ENCODE results near the gene PSMB10. TPM values are rescaled to one million over a fixed set of nuclear protein-coding genes. Genes with fewer than 3 reads are reported as not detected.
A peak's percentile ranks its signal among the peaks of the same experiment; 100 is the strongest.

Gene PSMB10
- total RNA-seq, 6 donors from 2014 or later, result 48.2 to 106 (median 60.6) TPM

DNA sequence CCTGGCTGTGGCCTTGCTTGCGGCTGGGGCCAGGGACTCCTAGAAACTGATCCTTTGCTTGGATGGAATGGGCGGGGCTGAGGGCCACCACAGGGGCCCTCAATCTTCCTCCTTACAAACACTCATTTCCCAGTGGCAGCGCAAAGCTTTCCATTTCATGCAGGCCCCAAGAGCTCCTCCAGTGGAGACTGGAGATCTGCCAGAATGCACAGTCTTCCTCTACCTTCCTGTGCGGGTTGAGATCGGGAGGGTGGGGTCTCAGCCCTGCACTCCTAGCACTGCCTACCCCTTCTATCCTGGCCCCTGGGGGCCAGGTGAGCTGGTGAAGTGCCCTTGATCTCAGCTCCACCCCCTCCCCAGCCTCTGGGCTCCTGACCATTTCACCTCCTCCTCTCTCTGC is 50.3 kb downstream of the PSMB10 start:
- WGBS, 2 donors, result 50 to 81% methylated on average over 5 of the region's 5 CpGs
- H3K27ac ChIP-seq, result peak overlapping the region in 3 of 4 donors; percentile 19 to 60 (median 53)
- TF ChIP-seq POLR2AphosphoS5 (IDR thresholded peaks at IDR 0.05) (no peak), EP300 (IDR thresholded peaks at IDR 0.05) (no peak), POLR2A (IDR thresholded peaks at IDR 0.05) (no peak)
- TF ChIP-seq, protein P1, sequence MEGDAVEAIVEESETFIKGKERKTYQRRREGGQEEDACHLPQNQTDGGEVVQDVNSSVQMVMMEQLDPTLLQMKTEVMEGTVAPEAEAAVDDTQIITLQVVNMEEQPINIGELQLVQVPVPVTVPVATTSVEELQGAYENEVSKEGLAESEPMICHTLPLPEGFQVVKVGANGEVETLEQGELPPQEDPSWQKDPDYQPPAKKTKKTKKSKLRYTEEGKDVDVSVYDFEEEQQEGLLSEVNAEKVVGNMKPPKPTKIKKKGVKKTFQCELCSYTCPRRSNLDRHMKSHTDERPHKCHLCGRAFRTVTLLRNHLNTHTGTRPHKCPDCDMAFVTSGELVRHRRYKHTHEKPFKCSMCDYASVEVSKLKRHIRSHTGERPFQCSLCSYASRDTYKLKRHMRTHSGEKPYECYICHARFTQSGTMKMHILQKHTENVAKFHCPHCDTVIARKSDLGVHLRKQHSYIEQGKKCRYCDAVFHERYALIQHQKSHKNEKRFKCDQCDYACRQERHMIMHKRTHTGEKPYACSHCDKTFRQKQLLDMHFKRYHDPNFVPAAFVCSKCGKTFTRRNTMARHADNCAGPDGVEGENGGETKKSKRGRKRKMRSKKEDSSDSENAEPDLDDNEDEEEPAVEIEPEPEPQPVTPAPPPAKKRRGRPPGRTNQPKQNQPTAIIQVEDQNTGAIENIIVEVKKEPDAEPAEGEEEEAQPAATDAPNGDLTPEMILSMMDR (IDR thresholded peaks at IDR 0.05), result no peak
- peak in 1 of 2 donors; percentile 56 for ATAC-seq (ENCODE audit: low FRiP score in 2 of 2)
- H3K4me1 ChIP-seq, result peaks cover 0 to 26% (median 8%) of the 10 kb centered on the region in 4 donors
- peak in 1 of 2 donors; percentile 76 for DNase-seq
- H3K27me3 ChIP-seq, result no peaks in the 10 kb centered on the region
- H3K36me3 ChIP-seq, result peaks cover 14 to 47% (median 36%) of the 10 kb centered on the region in 4 donors
- H3K9me3 ChIP-seq, result no peaks in the 10 kb centered on the region
- H3K4me3 ChIP-seq, result no peak overlapping the region

DNA sequence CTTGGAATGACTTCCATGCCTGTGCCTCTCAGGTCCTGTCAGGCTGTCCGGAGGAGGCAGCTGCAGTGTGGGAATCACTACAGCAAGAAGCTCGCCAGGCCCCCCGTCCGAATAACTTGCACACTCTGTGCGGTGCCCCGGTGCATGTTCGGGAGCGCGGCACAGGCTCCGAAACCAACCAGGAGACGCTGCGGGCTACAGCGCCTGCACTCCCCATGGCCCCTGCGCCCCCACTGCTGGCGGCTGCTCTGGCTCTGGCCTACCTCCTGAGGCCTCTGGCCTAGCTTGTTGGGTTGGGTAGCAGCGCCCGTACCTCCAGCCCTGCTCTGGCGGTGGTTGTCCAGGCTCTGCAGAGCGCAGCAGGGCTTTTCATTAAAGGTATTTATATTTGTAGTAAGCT is 50.7 kb downstream of the PSMB10 start:
- Histone ChIP-seq H3K9me3 (no peaks in the 10 kb centered on the region), H3K4me1 (peaks cover 0 to 26% (median 8%) of the 10 kb centered on the region in 4 donors), H3K36me3 (peaks cover 18 to 51% (median 40%) of the 10 kb centered on the region in 4 donors), H3K27ac (peak overlapping the region in 3 of 4 donors; percentile 19 to 60 (median 53)), H3K4me3 (no peak overlapping the region), H3K27me3 (no peaks in the 10 kb centered on the region)
- TF ChIP-seq POLR2A (IDR thresholded peaks at IDR 0.05) (no peak), EP300 (IDR thresholded peaks at IDR 0.05) (no peak), POLR2AphosphoS5 (IDR thresholded peaks at IDR 0.05) (no peak)
- TF ChIP-seq, protein P1 (IDR thresholded peaks at IDR 0.05), result no peak
- whole genome bisulfite sequencing, 2 donors, result 86 to 95% methylated on average over 7 to 19 of the region's 19 CpGs
- DNase-seq (peak in 1 of 2 donors; percentile 78), ATAC-seq (ENCODE audit: low FRiP score in 2 of 2) (no peak)

DNA sequence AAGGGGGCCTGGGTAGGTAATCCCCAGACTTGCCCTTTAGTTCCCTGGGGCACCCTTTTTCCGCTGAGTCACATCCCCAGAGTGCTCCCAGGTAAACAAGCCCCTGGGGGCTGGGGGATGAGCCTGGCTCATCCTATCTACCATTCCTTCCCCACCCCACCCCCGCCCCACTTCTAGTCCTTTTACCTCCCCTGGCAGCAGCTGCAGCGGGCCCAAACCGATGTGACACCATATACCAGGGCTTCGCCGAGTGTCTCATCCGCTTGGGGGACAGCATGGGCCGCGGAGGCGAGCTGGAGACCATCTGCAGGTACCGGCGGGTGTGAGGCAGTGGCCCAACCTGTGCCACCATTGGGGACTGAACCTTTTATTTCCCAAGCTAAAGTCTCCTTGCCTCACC is 51.1 kb downstream of the PSMB10 start:
- Histone ChIP-seq H3K36me3 (peaks cover 23 to 55% (median 44%) of the 10 kb centered on the region in 4 donors), H3K4me3 (no peak overlapping the region), H3K27ac (peak overlapping the region in 3 of 4 donors; percentile 1 to 60 (median 53)), H3K4me1 (peaks cover 0 to 26% (median 8%) of the 10 kb centered on the region in 4 donors), H3K27me3 (no peaks in the 10 kb centered on the region), H3K9me3 (no peaks in the 10 kb centered on the region)
- ATAC-seq (ENCODE audit: low FRiP score in 2 of 2) (no peak), DNase-seq (no peak)
- 90 to 92% methylated on average over 10 to 11 of the region's 12 CpGs for WGBS, 2 donors
- TF ChIP-seq, protein P1 (IDR thresholded peaks at IDR 0.05), result no peak
- TF ChIP-seq EP300 (IDR thresholded peaks at IDR 0.05) (no peak), POLR2A (IDR thresholded peaks at IDR 0.05) (no peak)

DNA sequence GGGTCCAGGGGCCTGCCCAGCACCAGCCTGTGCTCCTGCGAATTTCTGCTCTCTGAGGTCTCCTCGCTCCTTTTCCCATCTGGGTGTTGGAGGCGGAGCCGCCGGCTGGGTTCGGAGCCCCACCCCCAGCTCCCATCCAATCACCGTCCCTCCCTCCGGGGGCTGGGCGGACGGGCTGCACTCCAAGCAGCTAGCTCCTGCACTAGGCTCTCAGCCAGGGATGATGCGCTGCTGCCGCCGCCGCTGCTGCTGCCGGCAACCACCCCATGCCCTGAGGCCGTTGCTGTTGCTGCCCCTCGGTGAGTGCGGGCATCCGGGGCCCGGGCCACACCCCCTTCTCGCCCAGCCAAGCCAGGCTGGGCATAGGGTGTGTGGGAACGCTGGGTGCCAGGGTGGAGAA is 52.0 kb downstream of the PSMB10 start, which contains the start of gene NRN1L:
Gene NRN1L, plus strand, starts transcription at position 202 of the 400 bp plus-strand sequence. Its CDS starts 19 bp downstream, at position 221.
- no peaks in the 10 kb centered on the region for H3K27me3 ChIP-seq
- DNase-seq (peak; percentile 83 to 93), ATAC-seq (ENCODE audit: low FRiP score in 2 of 2) (peak; percentile 86 to 93)
- TF ChIP-seq POLR2AphosphoS5 (IDR thresholded peaks at IDR 0.05) (peak in 1 of 2 donors; percentile 26), POLR2A (IDR thresholded peaks at IDR 0.05) (peak in 1 of 4 donors; percentile 21), EP300 (IDR thresholded peaks at IDR 0.05) (no peak)
- TF ChIP-seq, protein P1 (IDR thresholded peaks at IDR 0.05), result no peak
- H3K4me1 ChIP-seq, result peaks cover 0 to 26% (median 8%) of the 10 kb centered on the region in 4 donors
- peaks cover 31 to 64% (median 53%) of the 10 kb centered on the region in 4 donors for H3K36me3 ChIP-seq
- H3K4me3 ChIP-seq, result peak within 1 kb of the TSS in 1 of 4 donors; percentile 10
- H3K27ac ChIP-seq, result peak within 1 kb of the TSS in 3 of 4 donors; percentile 9 to 60 (median 53)
- 58 to 70% methylated on average over 22 of the region's 22 CpGs for WGBS, 2 donors
- H3K9me3 ChIP-seq, result no peaks in the 10 kb centered on the region

Small RNAs within 50 kb of the gene (small RNA-seq; reads per million reads assigned to genes)
- 0 to 0.43 (median 0) reads per million in 4 donors for gene NRN1L

Other genes starting within 250 kb of the PSMB10 start
- gene GFOD2, start 217.5 kb downstream of the PSMB10 start, total RNA-seq, result 10 to 100 TPM; 14.3 to 21.0 (median 17.0) TPM
- 10 to 100 TPM in 5 of 6 donors, 1 to 10 TPM in 1; 6.5 to 50.3 (median 17.0) TPM for gene RANBP10, start 130.3 kb downstream of the PSMB10 start, total RNA-seq
- gene TSNAXIP1, start 130.0 kb downstream of the PSMB10 start, total RNA-seq, result 10 to 100 TPM in 1 of 6 donors, 1 to 10 TPM in 4, under 1 TPM in 1; 0.66 to 13.1 (median 4.4) TPM
- gene THAP11, start 94.5 kb downstream of the PSMB10 start, total RNA-seq, result 10 to 100 TPM; 28.3 to 66.3 (median 34.3) TPM
- gene NUTF2, start 89.9 kb downstream of the PSMB10 start, total RNA-seq, result 100 to 1,000 TPM in 2 of 6 donors, 10 to 100 TPM in 4; 50.2 to 203 (median 78.3) TPM
- 100 to 1,000 TPM in 1 of 6 donors, 10 to 100 TPM in 5; 30.6 to 201 (median 50.6) TPM for gene CENPT, start 89.2 kb downstream of the PSMB10 start, total RNA-seq
- 100 to 1,000 TPM in 1 of 6 donors, 10 to 100 TPM in 5; 41.6 to 101 (median 65.0) TPM for gene EDC4, start 63.8 kb downstream of the PSMB10 start, total RNA-seq
- gene NRN1L, start 52.0 kb downstream of the PSMB10 start, total RNA-seq, result 1 to 10 TPM in 5 of 6 donors, not detected in 1; 1.6 to 4.2 (median 2.3) TPM
- gene PSKH1, start 43.6 kb downstream of the PSMB10 start, total RNA-seq, result 10 to 100 TPM; 21.9 to 36.5 (median 31.5) TPM
- 1 to 10 TPM; 1.6 to 4.2 (median 2.4) TPM for gene CTRL, start 5.0 kb downstream of the PSMB10 start, total RNA-seq
- gene LCAT, start 7.3 kb upstream of the PSMB10 start, total RNA-seq, result 100 to 1,000 TPM in 1 of 6 donors, 10 to 100 TPM in 5; 21.9 to 117 (median 26.1) TPM
- gene SLC12A4, start 31.8 kb upstream of the PSMB10 start, total RNA-seq, result 100 to 1,000 TPM in 3 of 6 donors, 10 to 100 TPM in 3; 54.6 to 276 (median 98.3) TPM
- 1 to 10 TPM in 1 of 6 donors, under 1 TPM in 3, not detected in 2; 0.15 to 1.0 (median 0.30) TPM for gene DPEP3, start 43.6 kb upstream of the PSMB10 start, total RNA-seq
- 10 to 100 TPM in 5 of 6 donors, 1 to 10 TPM in 1; 7.1 to 56.6 (median 23.0) TPM for gene DPEP2, start 62.6 kb upstream of the PSMB10 start, total RNA-seq
- not detected for gene DPEP2NB, start 79.1 kb upstream of the PSMB10 start, total RNA-seq
- gene DDX28, start 86.4 kb upstream of the PSMB10 start, total RNA-seq, result 10 to 100 TPM in 4 of 6 donors, 1 to 10 TPM in 2; 4.4 to 13.2 (median 12.1) TPM
- 10 to 100 TPM; 12.7 to 28.3 (median 16.8) TPM for gene DUS2, start 86.4 kb upstream of the PSMB10 start, total RNA-seq
- 10 to 100 TPM; 49.1 to 95.3 (median 68.0) TPM for gene NFATC3, start 148.5 kb upstream of the PSMB10 start, total RNA-seq

Measured in upper lobe of left lung (tissue), 6 donors.